ENCODE results near the gene ARMH1.
A peak's percentile ranks its signal among the peaks of the same experiment; 100 is the strongest.

ARMH1 gene

DNA sequence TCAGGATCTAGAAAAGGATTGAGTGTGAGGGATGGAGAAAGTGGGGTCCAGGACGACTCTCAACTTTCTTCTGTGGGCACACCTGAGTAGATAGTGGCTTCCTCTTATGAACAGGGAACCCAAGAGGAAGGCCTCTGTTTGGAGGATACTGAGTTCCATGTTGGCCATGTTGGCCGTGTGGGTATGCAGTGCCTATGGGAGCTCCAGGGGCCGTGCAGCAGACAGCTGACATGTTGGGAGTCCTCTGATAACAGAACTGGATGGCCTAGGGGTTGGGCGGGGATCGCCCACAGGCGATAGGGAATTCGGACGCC lies 43.2 kb upstream of the ARMH1 start:
- TF ChIP-seq USF1 (IDR thresholded peaks at IDR 0.05) (no peak), YY1 (IDR thresholded peaks at IDR 0.05; ENCODE audit: low read depth) (no peak), TEAD4 (IDR thresholded peaks at IDR 0.05) (no peak), NFIC (IDR thresholded peaks at IDR 0.05) (no peak), CEBPB (IDR thresholded peaks at IDR 0.05) (no peak)

- TF ChIP-seq TEAD4 (IDR thresholded peaks at IDR 0.05) (no peak; the same call in 1 of the 2 replicates), EGR1 (IDR thresholded peaks at IDR 0.05) (peak; percentile 90), CEBPB (IDR thresholded peaks at IDR 0.05) (no peak), EP300 (IDR thresholded peaks at IDR 0.05; ENCODE audit: borderline replicate concordance) (peak; percentile 52; the same call in 1 of the 2 replicates), ZBTB7A (IDR thresholded peaks at IDR 0.05; ENCODE audit: low read depth) (0 out of 2 replicates have a peak, but pooled peaks have one; percentile 59), RAD21 (IDR thresholded peaks at IDR 0.05; ENCODE audit: low read depth) (no peak), USF1 (IDR thresholded peaks at IDR 0.05) (peak; percentile 97), TCF12 (IDR thresholded peaks at IDR 0.05; ENCODE audit: low read depth) (peak; percentile 76; the same call in 1 of the 2 replicates), YY1 (IDR thresholded peaks at IDR 0.05; ENCODE audit: low read depth) (peak; percentile 96), NFIC (IDR thresholded peaks at IDR 0.05) (no peak), CREB1 (IDR thresholded peaks at IDR 0.05; ENCODE audit: low read depth) (no peak), TAF1 (IDR thresholded peaks at IDR 0.05; ENCODE audit: low read depth) (peak; percentile 89), FOXM1 (IDR thresholded peaks at IDR 0.05; ENCODE audit: borderline replicate concordance, low read depth) (no peak)
- TF ChIP-seq, protein P1, sequence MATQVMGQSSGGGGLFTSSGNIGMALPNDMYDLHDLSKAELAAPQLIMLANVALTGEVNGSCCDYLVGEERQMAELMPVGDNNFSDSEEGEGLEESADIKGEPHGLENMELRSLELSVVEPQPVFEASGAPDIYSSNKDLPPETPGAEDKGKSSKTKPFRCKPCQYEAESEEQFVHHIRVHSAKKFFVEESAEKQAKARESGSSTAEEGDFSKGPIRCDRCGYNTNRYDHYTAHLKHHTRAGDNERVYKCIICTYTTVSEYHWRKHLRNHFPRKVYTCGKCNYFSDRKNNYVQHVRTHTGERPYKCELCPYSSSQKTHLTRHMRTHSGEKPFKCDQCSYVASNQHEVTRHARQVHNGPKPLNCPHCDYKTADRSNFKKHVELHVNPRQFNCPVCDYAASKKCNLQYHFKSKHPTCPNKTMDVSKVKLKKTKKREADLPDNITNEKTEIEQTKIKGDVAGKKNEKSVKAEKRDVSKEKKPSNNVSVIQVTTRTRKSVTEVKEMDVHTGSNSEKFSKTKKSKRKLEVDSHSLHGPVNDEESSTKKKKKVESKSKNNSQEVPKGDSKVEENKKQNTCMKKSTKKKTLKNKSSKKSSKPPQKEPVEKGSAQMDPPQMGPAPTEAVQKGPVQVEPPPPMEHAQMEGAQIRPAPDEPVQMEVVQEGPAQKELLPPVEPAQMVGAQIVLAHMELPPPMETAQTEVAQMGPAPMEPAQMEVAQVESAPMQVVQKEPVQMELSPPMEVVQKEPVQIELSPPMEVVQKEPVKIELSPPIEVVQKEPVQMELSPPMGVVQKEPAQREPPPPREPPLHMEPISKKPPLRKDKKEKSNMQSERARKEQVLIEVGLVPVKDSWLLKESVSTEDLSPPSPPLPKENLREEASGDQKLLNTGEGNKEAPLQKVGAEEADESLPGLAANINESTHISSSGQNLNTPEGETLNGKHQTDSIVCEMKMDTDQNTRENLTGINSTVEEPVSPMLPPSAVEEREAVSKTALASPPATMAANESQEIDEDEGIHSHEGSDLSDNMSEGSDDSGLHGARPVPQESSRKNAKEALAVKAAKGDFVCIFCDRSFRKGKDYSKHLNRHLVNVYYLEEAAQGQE (IDR thresholded peaks at IDR 0.05; ENCODE audit: low read depth), result peak; percentile 42; the same call in 1 of the 2 replicates
- TF ChIP-seq, protein P2, sequence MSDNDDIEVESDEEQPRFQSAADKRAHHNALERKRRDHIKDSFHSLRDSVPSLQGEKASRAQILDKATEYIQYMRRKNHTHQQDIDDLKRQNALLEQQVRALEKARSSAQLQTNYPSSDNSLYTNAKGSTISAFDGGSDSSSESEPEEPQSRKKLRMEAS (IDR thresholded peaks at IDR 0.05), result peak; percentile 88
Measured at GRCh38 chr1:44631647-44632539, 42.6 kb upstream of the ARMH1 start.

- TF ChIP-seq CEBPB (IDR thresholded peaks at IDR 0.05) (no peak), ZBTB7A (IDR thresholded peaks at IDR 0.05; ENCODE audit: low read depth) (no peak), EGR1 (IDR thresholded peaks at IDR 0.05) (no peak), TEAD4 (IDR thresholded peaks at IDR 0.05) (no peak), TCF12 (IDR thresholded peaks at IDR 0.05; ENCODE audit: low read depth) (no peak), RAD21 (IDR thresholded peaks at IDR 0.05; ENCODE audit: low read depth) (no peak), YY1 (IDR thresholded peaks at IDR 0.05; ENCODE audit: low read depth) (no peak)
- TF ChIP-seq, protein P2 (IDR thresholded peaks at IDR 0.05), result no peak
Measured at GRCh38 chr1:44632598-44632997, 41.9 kb upstream of the ARMH1 start.

GRCh38 chr1:44634606-44635189 lies 39.8 kb upstream of the ARMH1 start:
- TF ChIP-seq TAF1 (IDR thresholded peaks at IDR 0.05; ENCODE audit: low read depth), result no peak
- TF ChIP-seq TEAD4 (IDR thresholded peaks at IDR 0.05), result no peak
- TF ChIP-seq, protein P1 (IDR thresholded peaks at IDR 0.05; ENCODE audit: low read depth), result no peak
- no peak for TF ChIP-seq YY1 (IDR thresholded peaks at IDR 0.05; ENCODE audit: low read depth)
- TF ChIP-seq CEBPB (IDR thresholded peaks at IDR 0.05), result no peak
- no peak for TF ChIP-seq CREB1 (IDR thresholded peaks at IDR 0.05; ENCODE audit: low read depth)
- no peak for TF ChIP-seq ZBTB7A (IDR thresholded peaks at IDR 0.05; ENCODE audit: low read depth)
- no peak for TF ChIP-seq USF1 (IDR thresholded peaks at IDR 0.05)

DNA sequence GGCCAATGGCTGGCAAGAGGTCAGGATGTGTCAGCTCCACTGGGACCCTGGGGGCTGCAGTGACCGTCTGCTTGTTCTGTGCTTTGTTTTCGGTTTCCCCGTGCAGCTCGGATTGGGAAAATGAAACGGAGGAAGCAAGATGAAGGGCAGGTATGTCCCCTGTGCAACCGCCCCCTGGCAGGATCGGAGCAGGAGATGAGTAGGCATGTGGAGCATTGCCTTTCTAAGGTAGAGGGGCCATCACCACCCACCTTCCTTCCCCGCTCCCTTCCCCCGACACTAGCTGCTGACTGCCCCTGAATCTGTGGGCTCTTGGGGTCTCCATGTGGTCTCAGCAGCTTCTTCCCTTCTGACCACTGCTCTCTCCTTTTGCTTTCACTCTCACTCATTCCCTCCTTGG lies 39.1 kb upstream of the ARMH1 start:
- TF ChIP-seq YY1 (IDR thresholded peaks at IDR 0.05; ENCODE audit: low read depth), result no peak
